Small intestine (tissue), 7 donors: ENCODE data around the gene CFAP65. TPM values are rescaled to one million over a fixed set of nuclear protein-coding genes. Genes with fewer than 3 reads are reported as not detected.

Experiments used
- DNase-seq, 2 donors: peaks; one replicate each; pipeline versions ENCODE4 v3.0.0 to v3.0.0-alpha.2; 2013
- FAIRE-seq: peaks from 2 replicates; lab custom pipeline; 2012; peaks lifted over from hg19 to GRCh38; lab: Jason Lieb, UNC
- H3K27ac ChIP-seq, 3 donors: one replicate each; pipeline ENCODE4 v1.5.1; 2013; ENCODE audit warnings: low read length in 2 of 3, mild to moderate bottlenecking in 2 of 3, control low read depth in 1 of 3, inconsistent platforms in 1 of 3, low read depth in 1 of 3, moderate library complexity in 1 of 3
- H3K27me3 ChIP-seq, 3 donors: one replicate each; pipeline ENCODE4 v1.6.1; 2013; ENCODE audit warnings: low read length in 3 of 3, inconsistent platforms in 1 of 3; ENCODE audit not compliant: control insufficient read depth in 3 of 3, insufficient read depth in 3 of 3
- H3K36me3 ChIP-seq, 3 donors: one replicate each; pipeline ENCODE4 v1.6.1; 2013; ENCODE audit warnings: low read length in 3 of 3, inconsistent platforms in 1 of 3, low read depth in 1 of 3, mild to moderate bottlenecking in 1 of 3, moderate library complexity in 1 of 3; ENCODE audit not compliant: control insufficient read depth in 3 of 3, insufficient read depth in 2 of 3
- H3K4me1 ChIP-seq, 3 donors: one replicate each; pipeline ENCODE4 v1.6.1; 2013; ENCODE audit warnings: low read length in 2 of 3, inconsistent platforms in 1 of 3, low read depth in 1 of 3, mild to moderate bottlenecking in 1 of 3, moderate library complexity in 1 of 3; ENCODE audit not compliant: control insufficient read depth in 3 of 3, insufficient read depth in 2 of 3
- H3K4me3 ChIP-seq, 3 donors: one replicate each; pipeline ENCODE4 v1.5.1; 2013; ENCODE audit warnings: low read length in 3 of 3, control low read depth in 1 of 3, inconsistent platforms in 1 of 3, low read depth in 1 of 3, mild to moderate bottlenecking in 1 of 3, moderate library complexity in 1 of 3
- H3K9me3 ChIP-seq, 2 donors: one replicate each; pipeline ENCODE4 v1.6.1; 2013; ENCODE audit warnings: low read depth in 1 of 2, low read length in 1 of 2; ENCODE audit not compliant: control insufficient read depth in 2 of 2, insufficient read depth in 1 of 2
- whole genome bisulfite sequencing, 3 donors: extraction: QIAGEN DNeasy Blood & Tissue Kit; methylation state at CpG; one replicate each; pipeline ENCODE4 v1.1.7; 2013; 5-methylcytosine and 5-hydroxymethylcytosine counted together
- polyA plus RNA-seq, 4 donors: library from polyadenylated mRNA; stranded (reverse) in 3 of 4; unstranded in 1 of 4; fragments of 200-250 nt in 3 of 4; fragments of 120-200 nt in 1 of 4; gene quantifications; one replicate each; pipeline versions ENCODE4 v1.2.1 to v1.2.3, GENCODE V29; 2013
- donor health status: healthy with polysubstance abuse.
- donor health status: control.
- donor health status: control.
- donor health status: Bipolar disorder and iron deficiency.
- donor health status: healthy.

Gene CFAP65
- polyA plus RNA-seq, 4 donors = 0.06 to 4.3 (median 1.1) TPM; not detected in 1

DNA sequence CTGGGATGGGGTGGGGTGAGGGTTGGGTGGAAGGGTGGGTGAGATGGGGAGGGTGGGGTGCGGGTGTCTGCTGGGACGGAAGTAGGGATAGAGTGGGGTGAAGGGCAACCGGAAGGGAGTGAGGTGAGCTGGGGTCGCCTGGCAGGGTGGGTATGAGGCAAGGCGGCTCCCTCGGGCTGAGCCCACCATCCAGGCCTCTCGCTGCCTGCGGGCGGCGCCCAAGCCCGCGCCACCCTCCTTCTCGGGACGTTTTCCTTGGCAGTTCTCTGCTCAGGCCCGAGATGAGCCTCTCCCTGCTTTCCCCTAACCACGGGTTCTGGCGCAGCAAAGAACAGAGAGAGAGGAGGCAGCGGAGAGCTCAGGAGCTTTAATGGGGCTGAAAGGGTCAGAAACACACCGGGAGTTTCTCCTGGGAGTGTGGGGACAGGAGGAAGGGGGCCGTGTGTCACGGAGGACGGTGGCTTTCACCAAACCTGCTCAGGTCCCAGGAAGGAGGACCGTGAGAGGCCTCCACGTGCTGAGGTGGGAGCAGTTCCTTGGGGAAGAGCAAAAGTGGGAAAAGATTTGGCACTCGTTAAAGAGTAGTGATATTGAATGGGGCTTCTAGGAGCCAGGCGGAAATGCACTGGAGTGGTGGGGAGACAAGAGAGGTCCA lies 60.5 kb downstream of the CFAP65 start:
- FAIRE-seq (no peak), DNase-seq (no peak)
- Histone ChIP-seq H3K36me3 (no peaks in the 10 kb centered on the region), H3K9me3 (peaks cover 0 to 2% of the 10 kb centered on the region in 2 donors), H3K27me3 (peaks cover 11 to 93% (median 50%) of the 10 kb centered on the region in 3 donors), H3K4me3 (peak overlapping the region in 1 of 3 donors; percentile 29), H3K4me1 (peaks cover 5 to 24% (median 6%) of the 10 kb centered on the region in 3 donors), H3K27ac (no peak overlapping the region)
- 3 to 8% (median 5%) methylated on average over 15 to 26 of the region's 26 CpGs for WGBS, 3 donors

DNA sequence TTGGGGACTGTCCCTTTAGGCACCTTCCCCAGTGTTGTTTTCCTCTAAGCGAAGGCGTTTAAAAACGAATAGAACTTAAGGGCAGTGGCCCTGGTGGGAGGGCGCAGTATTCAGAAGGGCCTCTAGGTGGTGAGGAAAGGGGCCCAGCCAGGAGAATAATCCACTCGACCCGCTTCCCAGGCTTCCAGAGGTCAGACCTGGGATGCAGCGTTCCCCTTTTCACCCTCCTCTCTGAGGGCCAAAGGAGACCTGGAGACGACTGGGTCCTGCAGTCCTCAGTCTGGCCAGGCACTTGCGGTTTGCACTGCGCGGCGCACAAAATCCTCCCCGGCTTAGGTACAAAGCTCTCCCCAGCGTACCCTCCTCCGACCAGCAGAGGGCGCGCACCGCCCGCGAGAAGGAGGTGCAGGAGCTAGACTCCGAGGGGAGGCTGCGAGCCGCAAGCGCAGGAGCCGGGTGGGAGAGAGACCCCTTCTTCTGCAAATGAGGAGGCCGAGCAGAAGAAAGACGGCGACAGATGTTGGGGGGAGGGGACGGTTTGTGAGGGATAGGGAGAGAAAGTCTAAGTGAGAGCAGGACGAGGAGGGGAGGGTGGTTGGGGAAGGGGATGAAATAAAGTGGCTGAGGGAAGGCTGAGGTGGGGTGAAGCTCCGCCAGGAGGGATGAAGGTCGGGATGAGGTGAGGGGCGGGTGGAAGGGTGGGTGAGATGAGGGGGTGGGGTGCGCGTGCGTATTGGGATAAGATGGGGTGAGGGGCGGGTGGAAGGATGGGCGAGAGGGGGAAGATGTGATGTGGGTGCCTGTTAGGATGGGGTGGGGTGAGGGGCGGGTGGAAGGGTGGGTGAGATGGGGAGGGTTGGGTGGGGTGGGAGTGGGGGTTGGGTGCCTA lies 61.2 kb downstream of the CFAP65 start:
- Histone ChIP-seq H3K4me1 (peaks cover 5 to 29% (median 8%) of the 10 kb centered on the region in 3 donors), H3K9me3 (peaks cover 0 to 2% of the 10 kb centered on the region in 2 donors), H3K27me3 (peaks cover 11 to 92% (median 45%) of the 10 kb centered on the region in 3 donors), H3K4me3 (no peak overlapping the region), H3K36me3 (no peaks in the 10 kb centered on the region), H3K27ac (no peak overlapping the region)
- DNase-seq = peak; percentile 84 to 94
- 2 to 4% (median 3%) methylated on average over 32 to 39 of the region's 39 CpGs for WGBS, 3 donors
- no peak for FAIRE-seq

DNA sequence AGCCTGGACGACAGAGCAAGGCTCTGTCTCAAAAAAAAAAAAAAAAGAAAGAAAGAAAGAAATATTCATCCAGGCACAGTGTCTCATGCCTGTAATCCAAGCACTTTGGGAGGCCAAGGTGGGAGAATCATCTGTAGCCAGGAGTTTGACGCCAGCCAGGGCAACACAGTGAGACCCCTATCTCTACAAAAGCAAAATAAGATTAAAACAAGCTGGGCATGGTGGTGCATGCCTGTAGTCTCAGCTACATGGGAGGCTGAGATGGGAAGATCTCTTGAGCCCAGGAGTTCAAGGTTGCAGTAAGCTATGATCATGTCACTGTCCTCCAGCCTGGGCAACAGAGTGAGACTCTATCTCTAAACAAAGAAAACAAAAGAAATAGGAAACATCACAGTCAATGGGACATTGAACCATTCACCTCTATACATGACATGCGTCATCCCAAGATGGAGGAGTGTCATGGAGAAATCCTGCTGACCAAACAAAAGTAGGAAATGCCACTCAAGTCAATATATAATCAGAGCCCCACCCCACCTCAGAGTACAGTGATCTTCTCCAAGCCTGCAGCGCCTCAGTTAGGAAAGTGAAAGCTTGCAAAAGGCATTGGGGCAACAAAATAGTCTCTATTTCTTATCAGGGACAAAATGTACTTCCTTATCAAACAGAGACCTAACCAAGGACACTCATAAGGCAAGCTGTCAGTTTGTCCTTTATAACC lies 66.1 kb downstream of the CFAP65 start:
- no peak for FAIRE-seq
- Histone ChIP-seq H3K27ac (peak overlapping the region in 2 of 3 donors; percentile 52 to 79), H3K27me3 (peaks cover 0 to 73% (median 10%) of the 10 kb centered on the region in 3 donors), H3K4me3 (no peak overlapping the region), H3K9me3 (no peaks in the 10 kb centered on the region), H3K4me1 (peaks cover 4 to 14% (median 5%) of the 10 kb centered on the region in 3 donors), H3K36me3 (no peaks in the 10 kb centered on the region)
- WGBS, 3 donors = 42 to 54% (median 44%) methylated on average over 4 of the region's 4 CpGs
- peak; percentile 70 to 98 for DNase-seq

DNA sequence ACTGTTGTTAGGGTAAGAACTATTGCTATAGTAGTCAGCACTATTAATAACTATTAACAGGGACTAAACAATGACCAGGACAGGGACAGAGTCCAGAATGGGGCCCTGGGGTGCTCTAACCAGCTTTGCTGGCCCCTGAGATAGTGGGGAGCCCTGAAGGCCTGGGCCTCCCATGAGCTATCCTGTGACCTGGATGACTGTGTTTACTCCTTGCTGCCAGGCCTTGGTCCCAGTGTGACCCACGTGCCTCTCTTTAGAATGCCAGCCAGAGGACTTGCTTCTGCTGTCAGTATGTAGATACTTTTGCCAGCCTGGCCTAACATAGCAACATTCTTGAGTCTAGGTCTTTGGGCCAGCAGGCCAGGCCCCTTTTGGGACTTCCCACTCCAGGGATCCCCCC lies 70.4 kb downstream of the CFAP65 start:
- H3K36me3 ChIP-seq = no peaks in the 10 kb centered on the region
- no peak for FAIRE-seq
- H3K4me3 ChIP-seq = no peak overlapping the region
- peaks cover 0 to 32% (median 6%) of the 10 kb centered on the region in 3 donors for H3K27me3 ChIP-seq
- peaks cover 0 to 14% (median 2%) of the 10 kb centered on the region in 3 donors for H3K4me1 ChIP-seq
- H3K27ac ChIP-seq = peak overlapping the region in 1 of 3 donors; percentile 57
- 22 to 33% (median 22%) methylated on average over 1 of the region's 1 CpG for WGBS, 3 donors
- no peaks in the 10 kb centered on the region for H3K9me3 ChIP-seq
- DNase-seq = peak in 1 of 2 donors; percentile 55

GRCh38 chr2:218964041-218964771 lies 77.1 kb downstream of the CFAP65 start:
- Histone ChIP-seq H3K4me3 (no peak overlapping the region), H3K27ac (peak overlapping the region in 1 of 3 donors; percentile 59), H3K27me3 (peaks cover 9 to 60% (median 38%) of the 10 kb centered on the region in 3 donors), H3K36me3 (no peaks in the 10 kb centered on the region), H3K9me3 (no peaks in the 10 kb centered on the region), H3K4me1 (peaks cover 0 to 4% (median 0%) of the 10 kb centered on the region in 3 donors)
- 28 to 42% (median 36%) methylated on average over 5 of the region's 5 CpGs for WGBS, 3 donors
- no peak for DNase-seq
- no peak for FAIRE-seq

DNA sequence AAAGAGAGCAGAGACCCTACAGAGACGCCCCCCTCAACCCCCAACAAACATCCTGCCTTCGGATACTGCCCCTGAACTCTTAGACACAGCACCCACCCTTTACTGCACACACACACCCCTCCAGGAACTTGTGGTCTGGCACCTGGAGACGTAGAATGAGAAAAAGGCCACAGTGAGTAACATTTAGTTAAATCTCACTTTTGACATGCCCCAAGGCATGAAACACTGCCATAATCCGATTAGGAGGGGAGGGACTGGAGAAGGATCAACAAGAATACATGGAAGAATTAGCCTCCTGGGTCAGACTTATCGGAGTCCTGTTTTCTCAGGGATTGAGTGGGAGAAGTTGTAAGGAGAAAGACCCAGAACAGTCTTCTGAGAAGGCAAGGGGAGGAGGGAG lies 77.7 kb downstream of the CFAP65 start:
- Histone ChIP-seq H3K27me3 (peaks cover 9 to 66% (median 44%) of the 10 kb centered on the region in 3 donors), H3K36me3 (no peaks in the 10 kb centered on the region), H3K9me3 (no peaks in the 10 kb centered on the region), H3K27ac (peak overlapping the region in 1 of 3 donors; percentile 59), H3K4me3 (no peak overlapping the region), H3K4me1 (peaks cover 0 to 4% (median 0%) of the 10 kb centered on the region in 3 donors)
- FAIRE-seq = no peak
- 10 to 14% (median 12%) methylated on average over 5 of the region's 5 CpGs for WGBS, 3 donors
- no peak for DNase-seq

- 2 to 4% (median 2%) methylated on average over 42 of the region's 42 CpGs for WGBS, 3 donors
- H3K27me3 ChIP-seq = peaks cover 9 to 73% (median 48%) of the 10 kb centered on the region in 3 donors
- peak overlapping the region in 1 of 3 donors; percentile 6 for H3K27ac ChIP-seq
Observed at GRCh38 chr2:218962859-218963492, 78.3 kb downstream of the CFAP65 start.

More at GRCh38 chr2:218962859-218963492, 78.3 kb downstream of the CFAP65 start:
- no peaks in the 10 kb centered on the region for H3K36me3 ChIP-seq
- DNase-seq (peak in 1 of 2 donors; percentile 82), FAIRE-seq (no peak)
- H3K9me3 ChIP-seq = no peaks in the 10 kb centered on the region
- H3K4me3 ChIP-seq = no peak overlapping the region
- peaks cover 0 to 4% (median 0%) of the 10 kb centered on the region in 3 donors for H3K4me1 ChIP-seq
